AG09319 (cell line): ENCODE data around the gene FANCC.

ENCODE experiments used
- DNase-seq: peaks from one replicate; pipeline ENCODE4 v3.0.0-alpha.2; 2010; ENCODE audit warnings: low read depth; ENCODE audit errors: extremely low read depth
- TF ChIP-seq, protein P1 (sequence below): IDR thresholded peaks from 2 replicates; pipeline ENCODE4 v1.5.1; 2011; ENCODE audit warnings: low read depth, mild to moderate bottlenecking, inconsistent platforms, low read length, moderate library complexity

FANCC gene

DNA sequence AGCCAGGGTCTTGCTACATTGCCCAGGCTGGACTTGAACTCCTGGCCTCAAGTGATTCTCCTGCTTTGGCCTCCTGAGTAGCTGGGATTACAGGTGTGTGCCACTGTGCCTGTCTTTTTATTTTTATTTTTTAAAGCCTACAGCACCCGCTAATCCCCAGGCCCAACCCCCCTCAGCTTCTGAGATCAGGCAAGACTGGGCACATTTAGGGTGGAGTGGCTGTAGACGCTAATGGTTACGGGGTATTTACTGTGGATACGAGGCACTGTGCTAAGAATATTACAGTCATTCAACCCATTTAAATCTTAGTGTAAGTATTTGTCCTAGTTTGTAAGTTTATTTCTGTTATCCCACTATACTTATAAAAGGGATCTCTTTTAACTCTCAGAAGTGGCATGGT, 175.2 kb downstream of the FANCC start:
- DNase-seq = no peak
- TF ChIP-seq, protein P1, sequence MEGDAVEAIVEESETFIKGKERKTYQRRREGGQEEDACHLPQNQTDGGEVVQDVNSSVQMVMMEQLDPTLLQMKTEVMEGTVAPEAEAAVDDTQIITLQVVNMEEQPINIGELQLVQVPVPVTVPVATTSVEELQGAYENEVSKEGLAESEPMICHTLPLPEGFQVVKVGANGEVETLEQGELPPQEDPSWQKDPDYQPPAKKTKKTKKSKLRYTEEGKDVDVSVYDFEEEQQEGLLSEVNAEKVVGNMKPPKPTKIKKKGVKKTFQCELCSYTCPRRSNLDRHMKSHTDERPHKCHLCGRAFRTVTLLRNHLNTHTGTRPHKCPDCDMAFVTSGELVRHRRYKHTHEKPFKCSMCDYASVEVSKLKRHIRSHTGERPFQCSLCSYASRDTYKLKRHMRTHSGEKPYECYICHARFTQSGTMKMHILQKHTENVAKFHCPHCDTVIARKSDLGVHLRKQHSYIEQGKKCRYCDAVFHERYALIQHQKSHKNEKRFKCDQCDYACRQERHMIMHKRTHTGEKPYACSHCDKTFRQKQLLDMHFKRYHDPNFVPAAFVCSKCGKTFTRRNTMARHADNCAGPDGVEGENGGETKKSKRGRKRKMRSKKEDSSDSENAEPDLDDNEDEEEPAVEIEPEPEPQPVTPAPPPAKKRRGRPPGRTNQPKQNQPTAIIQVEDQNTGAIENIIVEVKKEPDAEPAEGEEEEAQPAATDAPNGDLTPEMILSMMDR = no peak

DNA sequence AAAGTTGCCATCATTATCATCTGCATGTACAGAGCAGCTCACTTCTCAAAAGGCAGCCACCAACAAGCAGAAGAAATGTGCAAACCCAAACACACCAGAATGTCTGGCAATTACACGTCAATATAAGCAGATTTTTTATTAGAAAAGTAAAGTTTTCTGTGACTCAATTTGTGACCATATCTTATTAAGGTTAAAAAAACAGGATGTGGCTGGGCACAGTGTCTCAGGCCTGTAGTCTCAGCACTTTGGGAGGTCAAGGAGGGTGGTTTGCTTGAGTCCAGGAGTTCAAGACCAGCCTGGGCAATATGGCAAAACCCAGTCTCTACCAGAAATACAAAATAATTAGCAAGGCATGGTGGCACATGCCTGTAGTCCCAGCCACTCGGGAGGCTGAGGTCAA, 176.7 kb downstream of the FANCC start:
- no peak for DNase-seq
- TF ChIP-seq, protein P1 = no peak

GRCh38 chr9:95139126-95139525, 178.4 kb downstream of the FANCC start:
- TF ChIP-seq, protein P1 = no peak
- DNase-seq = no peak

DNA sequence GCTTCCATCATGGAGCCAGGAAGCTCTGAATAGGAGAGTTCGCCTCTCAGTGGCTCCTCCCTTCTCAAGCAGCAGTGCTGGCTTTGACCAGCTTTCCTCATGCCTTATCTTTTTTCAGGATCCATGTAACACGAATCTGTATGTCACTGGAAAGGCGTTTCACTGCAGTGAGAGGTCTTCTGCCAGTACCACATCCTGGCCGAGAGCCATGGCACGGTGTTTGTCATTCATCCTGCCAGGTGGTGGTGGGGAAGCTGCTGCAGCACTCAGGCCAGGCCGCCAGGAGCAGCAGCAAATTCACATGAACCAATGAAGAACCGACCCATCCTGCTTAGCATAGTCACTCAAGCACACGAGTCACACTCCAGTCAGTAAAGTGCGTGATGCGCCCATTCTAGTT, 179.0 kb downstream of the FANCC start:
- TF ChIP-seq, protein P1 = no peak
- DNase-seq = no peak

DNA sequence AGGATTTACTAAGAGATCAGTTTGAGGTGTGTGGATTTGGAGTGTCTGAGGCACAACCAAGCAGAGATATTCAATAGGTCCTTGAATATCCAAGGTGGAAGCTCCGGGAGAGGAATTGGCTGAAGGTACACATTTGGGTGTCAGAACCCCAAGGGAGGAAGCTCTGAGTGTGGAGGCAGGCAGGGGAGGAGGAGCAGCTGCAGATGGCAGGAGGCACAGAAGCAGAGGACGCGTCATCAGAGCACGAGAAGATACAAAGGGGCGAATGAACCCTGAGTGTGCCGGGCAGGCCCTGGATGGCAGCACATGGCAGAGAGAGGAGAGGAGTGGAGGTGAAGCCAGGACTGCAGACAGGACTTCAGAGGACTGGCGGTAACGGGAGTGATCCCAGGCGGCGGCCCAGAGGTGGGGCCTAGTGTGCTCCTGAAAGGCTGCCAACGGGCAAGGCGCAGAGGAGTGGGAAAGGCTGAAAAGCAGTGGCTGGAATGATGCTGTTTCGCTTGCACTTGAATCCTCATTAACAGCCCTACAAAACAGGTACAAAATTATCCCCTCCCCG, 179.8 kb downstream of the FANCC start:
- TF ChIP-seq, protein P1 = no peak
- DNase-seq = no peak

DNA sequence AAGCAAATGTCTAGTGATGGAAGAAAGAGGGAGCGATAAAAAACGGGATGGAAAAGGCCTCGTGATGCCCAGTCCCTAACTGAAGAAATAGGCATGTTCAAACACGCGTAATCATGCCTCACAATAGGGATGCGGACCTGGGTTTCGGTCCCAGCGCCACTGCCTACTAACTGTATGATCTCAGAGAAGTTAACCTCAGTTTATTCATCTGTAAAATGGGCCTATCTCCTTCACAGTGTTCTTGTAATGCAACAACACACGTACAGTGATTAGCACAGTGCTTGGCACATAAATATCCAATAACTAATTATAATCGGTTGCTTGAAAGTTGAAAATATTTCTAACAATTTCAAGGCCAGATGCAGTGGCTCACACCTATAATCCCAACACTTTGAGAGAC, 181.8 kb downstream of the FANCC start:
- no peak for DNase-seq

GRCh38 chr9:95134457-95134881, 183.0 kb downstream of the FANCC start:
- TF ChIP-seq, protein P1 = no peak
- DNase-seq = no peak

More for the DNA sequence above, 181.8 kb downstream of the FANCC start:
- TF ChIP-seq, protein P1 = no peak
